GOT3 (cell line): ENCODE results near the gene PDE3A.

ENCODE experiments used
- DNase-seq: peaks from one replicate; lab custom pipeline; 2025; ENCODE audit warnings: mixed read lengths; lab: John Stamatoyannopoulos, UW

Gene PDE3A

GRCh38 chr12:20424841-20425240 is 56.5 kb downstream of the PDE3A start:
- DNase-seq, result no peak

- DNase-seq, result no peak
Measured at GRCh38 chr12:20426191-20426590, 57.9 kb downstream of the PDE3A start.

GRCh38 chr12:20426957-20427356 is 58.6 kb downstream of the PDE3A start:
- DNase-seq, result no peak

GRCh38 chr12:20429852-20430251 is 61.5 kb downstream of the PDE3A start:
- DNase-seq, result no peak

GRCh38 chr12:20432290-20432689 is 64.0 kb downstream of the PDE3A start:
- DNase-seq, result no peak

- no peak for DNase-seq
Measured at GRCh38 chr12:20434996-20435395, 66.7 kb downstream of the PDE3A start.

- DNase-seq, result no peak
Measured at GRCh38 chr12:20436316-20436715, 68.0 kb downstream of the PDE3A start.

- DNase-seq, result no peak
Measured at GRCh38 chr12:20438299-20438779, 70.0 kb downstream of the PDE3A start.

GRCh38 chr12:20439626-20440025 is 71.3 kb downstream of the PDE3A start:
- DNase-seq, result no peak

- DNase-seq, result no peak
Measured at GRCh38 chr12:20440408-20440807, 72.1 kb downstream of the PDE3A start.

- DNase-seq, result no peak
Measured at GRCh38 chr12:20442322-20442721, 74.0 kb downstream of the PDE3A start.

GRCh38 chr12:20443255-20443654 is 74.9 kb downstream of the PDE3A start:
- no peak for DNase-seq

GRCh38 chr12:20443792-20444191 is 75.5 kb downstream of the PDE3A start:
- DNase-seq, result no peak

- no peak for DNase-seq
Measured at GRCh38 chr12:20444595-20445170, 76.3 kb downstream of the PDE3A start.

GRCh38 chr12:20445687-20446086 is 77.3 kb downstream of the PDE3A start:
- no peak for DNase-seq

- DNase-seq, result no peak
Measured at GRCh38 chr12:20446836-20447235, 78.5 kb downstream of the PDE3A start.

GRCh38 chr12:20448781-20449180 is 80.4 kb downstream of the PDE3A start:
- no peak for DNase-seq

GRCh38 chr12:20450591-20451180 is 82.3 kb downstream of the PDE3A start:
- DNase-seq, result no peak

GRCh38 chr12:20451761-20452160 is 83.4 kb downstream of the PDE3A start:
- no peak for DNase-seq

- no peak for DNase-seq
Measured at GRCh38 chr12:20452496-20453010, 84.2 kb downstream of the PDE3A start.

GRCh38 chr12:20453756-20454310 is 85.5 kb downstream of the PDE3A start:
- no peak for DNase-seq

GRCh38 chr12:20455001-20455706 is 86.8 kb downstream of the PDE3A start:
- DNase-seq, result no peak

GRCh38 chr12:20457582-20457981 is 89.2 kb downstream of the PDE3A start:
- no peak for DNase-seq
